ENCODE results near the gene PRKCH. TPM values are rescaled to one million over a fixed set of nuclear protein-coding genes. Genes with fewer than 3 reads are reported as not detected.

PRKCH gene
- total RNA-seq, 1 experiment from 2014 or later, result 5.2 TPM

DNA sequence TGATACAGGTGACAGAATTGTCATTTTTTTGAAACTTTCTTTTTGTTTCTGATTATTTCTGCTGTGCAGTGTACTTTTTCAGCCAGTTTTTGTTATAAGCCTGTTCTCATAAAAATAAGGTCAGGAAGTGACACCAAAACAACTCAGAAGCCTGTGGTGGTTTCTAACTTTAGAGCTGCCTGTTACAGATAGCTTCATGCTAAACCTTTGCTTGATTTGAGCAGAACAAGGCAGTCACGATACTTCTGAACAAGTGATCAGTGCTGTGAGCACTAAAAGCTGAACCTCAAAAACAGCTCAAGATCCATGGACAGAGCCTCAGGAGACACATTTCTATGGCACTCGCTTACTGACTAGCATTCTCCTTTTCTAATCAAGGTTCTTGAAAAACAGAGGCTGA is 82.0 kb downstream of the PRKCH start:
- Histone ChIP-seq H4K8ac (replicated peaks; ENCODE audit: insufficient read length, low read depth, low read length) (no peak overlapping the region), H4K5ac (ENCODE audit: insufficient read length, low read depth, low read length) (no peak overlapping the region), H3K9me3 (ENCODE audit: control insufficient read depth, low read depth, low read length) (no peaks in the 10 kb centered on the region), H3K9ac (ENCODE audit: extremely low read depth, insufficient read length, low read length) (no peak overlapping the region), H3T11ph (ENCODE audit: low read length) (no peak overlapping the region), H3K4me2 (ENCODE audit: insufficient read depth, insufficient read length, low read length) (no peak overlapping the region), H2AK5ac (ENCODE audit: insufficient read length, low read length) (no peak overlapping the region), H3K27me3 (ENCODE audit: insufficient read depth, low read length) (no peaks in the 10 kb centered on the region), H3K14ac (ENCODE audit: insufficient read depth, low read length) (no peak overlapping the region), H2BK120ac (ENCODE audit: low read depth, low read length, poor library complexity, severe bottlenecking) (no peak overlapping the region), H3K27ac (ENCODE audit: insufficient read length, low read depth, low read length) (no peak overlapping the region), H4K20me1 (ENCODE audit: control insufficient read depth, insufficient read depth, insufficient read length) (no peaks in the 10 kb centered on the region), H2BK12ac (ENCODE audit: insufficient read length, low read depth, low read length) (no peak overlapping the region), H3K56ac (ENCODE audit: insufficient read length, low read depth, low read length) (no peak overlapping the region), H3K23ac (ENCODE audit: insufficient read length, low read depth, low read length) (no peak overlapping the region), H4K91ac (ENCODE audit: insufficient read length, low read depth, low read length) (no peak overlapping the region), H2BK20ac (ENCODE audit: low read depth, low read length, poor library complexity, severe bottlenecking) (no peak overlapping the region), H3K79me2 (ENCODE audit: insufficient read depth, low read length) (no peaks in the 10 kb centered on the region), H3K4me1 (ENCODE audit: insufficient read depth, low read length) (peaks cover 3% of the 10 kb centered on the region; the same call in 1 of the 2 replicates), H3K18ac (ENCODE audit: insufficient read length, low read depth, low read length) (no peak overlapping the region), H2AFZ (ENCODE audit: low read length) (no peak overlapping the region), H2BK15ac (ENCODE audit: low read depth, low read length) (no peak overlapping the region), H2BK5ac (ENCODE audit: insufficient read length, low read length) (no peak overlapping the region), H3K23me2 (ENCODE audit: insufficient read length, low read depth, low read length, poor library complexity, severe bottlenecking) (no peaks in the 10 kb centered on the region), H3K4ac (ENCODE audit: low read depth, low read length) (no peak overlapping the region), H3K79me1 (ENCODE audit: insufficient read depth, low read depth, low read length, poor library complexity, severe bottlenecking) (no peaks in the 10 kb centered on the region)
- Mint-ChIP-seq H3K36me3 (ENCODE audit: insufficient read depth in 1 of 3, low read depth in 3 of 3) (no peaks in the 10 kb centered on the region), H3K27ac (no peak overlapping the region), H3K27me3 (ENCODE audit: low read depth) (no peaks in the 10 kb centered on the region; the same call in none of the 2 replicates), H3K4me3 (no peak overlapping the region), H3K4me1 (peaks cover 16 to 20% of the 10 kb centered on the region in 2 experiments), H3K9me3 (no peaks in the 10 kb centered on the region)
- DNase-seq, result no peak
- WGBS (ENCODE audit: extremely low coverage, insufficient read length, low lambda C conversion rate), result no CpG with 5 or more reads among the region's 2 CpGs
- no peak for TF ChIP-seq CTCF (conservative IDR thresholded peaks at IDR 0.05)
